GM08714 (cell line): ENCODE data around the gene B4GALNT2.
"Not testable (repeated sequence)": the region's sequence is repeated elsewhere in the genome, so short reads cannot be mapped to it uniquely, and the experiment has no call there.

Experiments used
- H3K4me3 ChIP-seq: fragments of 200-500 bp; sonication (Bioruptor generic); 2 replicates; pipeline ENCODE4 v1.5.1; 2014; ENCODE audit warnings: mild to moderate bottlenecking, low read length, inconsistent platforms
- ZNF274 ChIP-seq: IDR thresholded peaks from 2 replicates; pipeline ENCODE4 v1.6.1; 2012; ENCODE audit warnings: mild to moderate bottlenecking, low read depth, low read length

The B4GALNT2 gene, protein sequence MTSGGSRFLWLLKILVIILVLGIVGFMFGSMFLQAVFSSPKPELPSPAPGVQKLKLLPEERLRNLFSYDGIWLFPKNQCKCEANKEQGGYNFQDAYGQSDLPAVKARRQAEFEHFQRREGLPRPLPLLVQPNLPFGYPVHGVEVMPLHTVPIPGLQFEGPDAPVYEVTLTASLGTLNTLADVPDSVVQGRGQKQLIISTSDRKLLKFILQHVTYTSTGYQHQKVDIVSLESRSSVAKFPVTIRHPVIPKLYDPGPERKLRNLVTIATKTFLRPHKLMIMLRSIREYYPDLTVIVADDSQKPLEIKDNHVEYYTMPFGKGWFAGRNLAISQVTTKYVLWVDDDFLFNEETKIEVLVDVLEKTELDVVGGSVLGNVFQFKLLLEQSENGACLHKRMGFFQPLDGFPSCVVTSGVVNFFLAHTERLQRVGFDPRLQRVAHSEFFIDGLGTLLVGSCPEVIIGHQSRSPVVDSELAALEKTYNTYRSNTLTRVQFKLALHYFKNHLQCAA

DNA sequence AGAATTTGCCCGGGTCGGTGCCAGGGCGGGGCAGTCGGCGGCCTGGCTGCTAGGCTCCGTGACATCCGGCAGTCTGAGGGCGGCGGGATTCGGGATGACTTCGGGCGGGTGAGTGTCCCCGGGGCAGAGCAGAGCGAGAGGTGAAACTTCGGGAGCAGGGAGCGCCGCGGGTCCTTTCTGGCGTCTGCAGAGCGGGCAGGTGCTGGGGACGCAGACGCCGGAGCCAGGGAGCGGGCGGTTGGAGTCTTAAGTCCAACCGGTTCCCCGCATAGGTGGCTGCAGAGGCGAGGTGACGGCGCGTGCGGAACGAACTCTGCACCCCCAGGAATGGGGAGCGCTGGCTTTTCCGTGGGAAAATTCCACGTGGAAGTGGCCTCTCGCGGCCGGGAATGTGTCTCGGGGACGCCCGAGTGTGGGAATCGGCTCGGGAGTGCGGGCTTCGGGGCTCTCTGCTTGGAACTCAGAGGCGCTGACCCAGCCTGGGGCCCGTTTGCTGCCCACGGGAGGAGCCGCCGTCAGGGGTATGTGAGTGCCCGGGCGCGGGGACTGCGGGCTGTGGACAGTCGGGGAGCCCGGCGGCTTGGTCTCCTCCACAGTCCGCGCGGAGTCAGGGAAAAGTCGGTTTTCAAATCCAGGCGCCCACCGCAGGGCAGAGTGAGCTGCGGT is at the start of gene B4GALNT2:
B4GALNT2 (plus strand) TSS at position 71 of the 666 bp plus-strand sequence; CDS start at position 95, 24 bp downstream.
- TF ChIP-seq ZNF274: no peak
- H3K4me3 ChIP-seq: no peak within 1 kb of the TSS

DNA sequence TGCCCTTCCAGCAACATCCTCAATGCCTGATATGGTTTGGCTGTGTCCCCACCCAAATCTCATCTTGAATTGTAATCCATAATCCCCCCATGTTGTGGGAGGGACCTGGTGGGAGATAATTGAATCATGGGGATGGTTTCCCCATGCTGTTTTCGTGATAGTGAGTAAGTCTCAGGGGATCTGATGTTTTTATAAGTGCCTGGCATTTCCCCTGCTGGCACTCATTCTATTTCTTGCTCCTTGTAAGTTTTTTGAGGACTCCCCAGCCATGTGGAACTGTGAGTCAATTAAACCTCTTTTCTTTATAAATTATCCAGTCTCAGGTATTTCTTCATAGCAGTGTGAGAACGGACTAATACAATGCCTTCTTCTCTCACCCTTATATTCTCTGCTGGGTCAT is 47.5 kb upstream of the B4GALNT2 start:
- not testable (repeated sequence) for H3K4me3 ChIP-seq

DNA sequence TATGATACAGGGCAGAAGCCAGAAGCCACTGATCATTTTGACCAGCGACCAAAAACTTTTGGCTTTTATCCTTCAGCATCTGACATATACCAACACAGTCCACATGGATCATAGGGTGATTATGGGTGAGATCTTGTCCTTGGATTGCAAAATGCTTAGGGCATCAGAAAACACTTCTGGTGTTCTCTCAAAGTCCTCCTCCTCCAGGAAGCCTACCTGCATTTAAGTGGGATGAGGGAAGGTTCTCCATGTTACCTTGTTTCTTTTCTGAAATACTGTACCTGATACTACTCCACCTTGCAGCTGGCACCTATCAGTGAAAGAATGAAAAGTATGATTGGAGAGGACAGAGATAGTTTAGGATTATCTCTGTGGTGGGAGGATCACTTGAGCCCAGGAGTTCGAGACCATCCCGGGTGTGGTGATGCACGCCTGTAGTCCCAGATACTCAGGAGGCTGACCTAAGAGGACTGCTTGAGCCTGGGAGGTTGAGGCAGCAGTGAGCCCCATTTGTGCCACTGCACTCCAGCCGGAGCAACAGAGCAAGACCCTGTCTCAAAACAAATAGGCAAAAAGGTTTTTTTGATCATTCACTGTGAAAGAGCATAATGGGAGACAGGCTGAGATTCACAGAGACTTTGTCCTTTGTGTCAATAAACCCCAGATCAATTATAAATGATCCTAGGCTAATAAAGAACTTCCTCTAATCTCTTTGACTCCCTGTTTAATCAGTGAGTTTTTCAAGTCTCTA is 46.8 kb upstream of the B4GALNT2 start:
- no peak for TF ChIP-seq ZNF274
- no peak overlapping the region for H3K4me3 ChIP-seq

DNA sequence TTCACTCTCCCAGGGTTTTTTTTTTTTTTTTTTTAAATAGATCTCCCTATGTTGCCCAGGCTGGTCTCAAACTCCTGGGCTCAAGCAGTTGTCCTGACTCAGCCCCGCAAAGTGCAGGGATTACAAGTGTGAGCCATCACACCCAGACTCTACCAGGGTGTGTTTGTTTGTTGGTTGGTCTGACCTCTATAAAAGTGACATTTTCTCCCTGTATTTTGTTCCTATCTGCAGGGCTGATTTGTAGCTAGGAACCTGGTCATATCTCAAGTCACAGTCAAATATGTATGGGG is 46.3 kb upstream of the B4GALNT2 start:
- TF ChIP-seq ZNF274: no peak

DNA sequence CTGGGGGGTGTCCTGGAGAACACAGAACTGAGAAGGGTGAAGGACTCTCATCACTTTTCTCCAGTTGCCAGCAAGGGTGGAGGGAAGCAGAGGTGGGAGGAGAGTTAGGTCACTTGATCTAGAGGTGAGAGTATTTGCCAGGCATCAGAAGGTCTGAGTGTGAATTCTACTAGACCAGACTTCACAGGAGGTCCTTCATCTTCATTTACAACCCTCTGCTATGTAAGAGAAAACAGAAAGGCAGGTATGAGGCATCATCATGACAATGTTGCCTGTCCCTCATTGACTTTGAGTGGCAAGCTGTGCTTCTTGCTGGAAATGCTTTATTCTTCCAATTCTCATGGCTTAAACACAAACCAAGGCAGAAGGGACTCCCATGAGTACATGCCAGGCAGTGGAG is 45.9 kb upstream of the B4GALNT2 start:
- no peak for TF ChIP-seq ZNF274
- no peak overlapping the region for H3K4me3 ChIP-seq

More for the DNA sequence above, 46.3 kb upstream of the B4GALNT2 start:
- no peak overlapping the region for H3K4me3 ChIP-seq

GRCh38 chr17:49089094-49089493 is 43.5 kb upstream of the B4GALNT2 start:
- no peak for TF ChIP-seq ZNF274
- no peak overlapping the region for H3K4me3 ChIP-seq

DNA sequence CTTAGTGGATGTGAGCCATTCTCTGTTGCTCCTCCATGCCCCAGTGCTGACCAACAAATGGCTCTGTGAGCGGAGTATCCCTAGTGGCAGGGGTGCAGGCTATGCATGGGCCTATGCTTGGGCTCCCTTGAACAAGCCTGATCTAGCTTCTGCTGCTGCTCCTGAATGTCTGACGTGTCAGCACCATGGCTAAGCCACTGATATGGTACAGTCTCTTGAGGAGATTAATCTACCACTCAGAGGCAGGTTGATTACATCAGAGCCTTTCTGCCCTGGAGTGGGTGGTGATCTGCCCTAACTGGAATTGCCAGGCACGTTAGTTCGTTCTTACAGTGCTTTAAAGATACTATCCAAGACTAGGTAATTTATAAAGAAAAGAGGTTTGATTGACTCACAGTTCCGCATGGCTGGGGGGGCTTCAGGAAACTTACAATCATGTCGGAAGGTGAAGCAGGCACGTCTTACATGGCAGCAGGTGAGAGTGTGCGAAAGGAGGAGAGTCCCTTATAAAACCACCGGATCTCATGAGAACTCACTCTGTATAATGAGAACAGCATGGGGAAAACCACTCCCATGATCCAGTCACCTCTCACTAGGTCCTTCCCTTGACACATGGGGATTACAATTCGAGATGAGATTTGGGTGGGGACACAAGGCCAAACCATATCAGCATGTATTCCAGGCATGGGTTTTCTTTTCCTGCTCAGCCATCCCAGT is 41.5 kb upstream of the B4GALNT2 start:
- no peak for TF ChIP-seq ZNF274

DNA sequence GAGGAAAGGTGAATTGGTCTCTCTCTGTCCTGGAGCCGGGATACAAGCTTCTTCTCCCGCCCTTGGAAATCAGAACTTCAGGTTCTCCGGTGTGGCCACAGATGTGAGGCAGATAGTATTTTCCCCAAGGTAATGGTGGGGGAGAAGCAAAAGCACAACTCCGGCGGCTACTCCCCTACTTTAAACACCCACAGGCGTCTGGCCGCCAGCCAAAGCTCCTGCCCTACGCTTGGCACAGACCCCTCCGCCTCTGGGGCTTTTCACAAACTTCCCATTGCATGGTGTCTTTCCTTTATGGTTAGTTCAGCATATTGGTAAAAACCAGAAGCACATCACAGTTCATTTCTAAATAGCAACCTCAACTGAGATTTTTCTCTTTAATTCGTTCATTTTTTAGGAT is 39.4 kb upstream of the B4GALNT2 start:
- TF ChIP-seq ZNF274: no peak
- no peak overlapping the region for H3K4me3 ChIP-seq

More for the DNA sequence above, 41.5 kb upstream of the B4GALNT2 start:
- no peak overlapping the region for H3K4me3 ChIP-seq

DNA sequence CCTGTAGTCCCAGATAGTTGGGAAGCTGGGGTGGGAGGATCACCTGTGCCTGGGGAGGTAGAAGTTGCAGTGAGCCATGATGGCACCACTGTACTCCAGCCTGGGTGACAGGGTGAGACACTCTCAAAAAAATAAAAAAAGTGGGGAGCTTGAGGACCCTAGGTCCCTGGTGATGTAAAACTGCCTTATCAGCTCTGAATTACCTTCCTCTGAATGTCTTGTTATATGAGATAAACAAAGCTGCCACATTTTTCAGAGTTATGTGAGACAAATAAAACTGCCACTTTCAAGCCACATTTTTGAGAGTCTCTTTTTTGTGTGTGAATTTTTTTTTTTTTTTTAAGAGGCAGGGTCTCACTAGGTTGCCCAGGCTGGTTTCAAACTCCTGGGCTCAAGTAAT is 32.0 kb upstream of the B4GALNT2 start:
- TF ChIP-seq ZNF274: no peak
- H3K4me3 ChIP-seq: no peak overlapping the region

DNA sequence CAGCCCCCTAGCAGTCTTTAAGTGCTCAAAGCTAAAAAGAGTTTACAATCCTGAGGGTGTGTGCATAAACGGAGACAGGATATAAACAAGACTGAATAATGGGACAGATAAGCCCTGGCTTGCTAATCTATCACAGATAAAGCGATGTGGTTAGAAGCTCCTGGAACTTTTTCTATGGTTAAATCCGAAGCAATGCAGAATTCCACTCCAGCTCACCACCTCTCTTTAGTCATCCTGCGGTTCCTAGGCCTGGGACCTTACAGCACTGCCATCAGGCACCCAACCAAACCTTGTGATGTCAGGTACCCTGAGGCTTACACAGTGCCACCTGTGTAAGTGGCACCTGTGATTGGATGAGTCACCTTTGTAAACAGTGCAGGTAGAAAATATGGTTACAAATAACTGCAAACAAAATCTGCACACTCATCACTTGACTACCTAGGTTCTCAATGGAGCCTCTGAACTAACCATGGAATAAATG is 31.5 kb upstream of the B4GALNT2 start:
- H3K4me3 ChIP-seq: no peak overlapping the region
- no peak for TF ChIP-seq ZNF274

GRCh38 chr17:49103360-49103759 is 29.2 kb upstream of the B4GALNT2 start:
- not testable (repeated sequence) for H3K4me3 ChIP-seq

- no peak for TF ChIP-seq ZNF274
- H3K4me3 ChIP-seq: no peak overlapping the region
Observed at GRCh38 chr17:49104511-49105074, 28.0 kb upstream of the B4GALNT2 start.

- no peak for TF ChIP-seq ZNF274
- no peak overlapping the region for H3K4me3 ChIP-seq
Observed at GRCh38 chr17:49106321-49107210, 26.0 kb upstream of the B4GALNT2 start.

DNA sequence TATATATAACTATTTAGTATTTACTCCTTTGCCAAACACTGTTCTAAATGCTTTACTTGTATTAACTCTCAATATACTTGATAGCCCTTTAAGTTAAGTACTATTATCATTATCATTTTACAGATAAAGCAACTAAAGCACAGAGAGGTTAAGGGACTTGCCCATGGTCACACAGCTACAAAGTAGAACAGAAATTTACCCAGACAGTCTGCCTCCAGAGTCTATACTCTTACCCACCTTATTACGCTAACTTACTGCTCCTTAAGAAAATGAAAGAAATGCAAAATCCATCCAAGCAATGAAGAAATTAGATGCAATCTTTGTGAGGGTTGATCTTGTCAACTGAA is 25.4 kb upstream of the B4GALNT2 start:
- TF ChIP-seq ZNF274: no peak
- no peak overlapping the region for H3K4me3 ChIP-seq
